H1 (cell line): ENCODE data around the gene OOSP2. TPM values are rescaled to one million over a fixed set of nuclear protein-coding genes. Genes with fewer than 3 reads are reported as not detected.

ENCODE experiments used
- CTCF ChIA-PET: fragments of 300-600 bp; sonication (Branson Sonifier 250); formaldehyde crosslinking; loops from one replicate; lab custom pipeline; 2021; ENCODE audit not compliant: partially characterized antibody; lab: Charles Lee
- POLR2A ChIA-PET: fragments of 300-600 bp; sonication (Branson Sonifier 250); formaldehyde crosslinking; loops from one replicate; lab custom pipeline; 2021; ENCODE audit warnings: inconsistent platforms; ENCODE audit not compliant: partially characterized antibody; lab: Charles Lee
- DNase-seq, 2 experiments: peaks; one replicate each; pipeline versions ENCODE4 v3.0.0 to v3.0.0-alpha.2; 2010 to 2022; ENCODE audit warnings: low spot score in 2 of 2, low read depth in 1 of 2, mixed read lengths in 1 of 2
- FAIRE-seq: peaks from 2 replicates; lab custom pipeline; 2011; peaks lifted over from hg19 to GRCh38; lab: Jason Lieb, UNC
- H2AFZ ChIP-seq: 2 replicates; pipeline ENCODE4 v1.8.1; 2012; ENCODE audit warnings: low read length, inconsistent platforms
- H2AK5ac ChIP-seq: 2 replicates; pipeline ENCODE4 v1.6.1; 2013; ENCODE audit warnings: low read depth, low read length
- H2BK120ac ChIP-seq: replicated peaks from 2 replicates; pipeline ENCODE3; 2013; ENCODE audit warnings: low read depth, low read length, inconsistent platforms
- H2BK12ac ChIP-seq: 2 replicates; pipeline ENCODE4 v1.6.1; 2013; ENCODE audit warnings: low read depth, low read length
- H2BK15ac ChIP-seq: 2 replicates; pipeline ENCODE4 v1.6.1; 2013; ENCODE audit warnings: low read length
- H2BK20ac ChIP-seq: 2 replicates; pipeline ENCODE4 v1.6.1; 2013; ENCODE audit warnings: low read length
- H2BK5ac ChIP-seq: 2 replicates; pipeline ENCODE4 v1.6.1; 2013; ENCODE audit warnings: low read depth, low read length
- H3K14ac ChIP-seq: 2 replicates; pipeline ENCODE4 v1.6.1; 2013; ENCODE audit warnings: inconsistent platforms; ENCODE audit not compliant: insufficient read length
- H3K18ac ChIP-seq: 2 replicates; pipeline ENCODE4 v1.6.1; 2013; ENCODE audit warnings: low read length; ENCODE audit errors: extremely low read depth
- H3K23ac ChIP-seq: 2 replicates; pipeline ENCODE4 v1.6.1; 2013; ENCODE audit warnings: inconsistent platforms; ENCODE audit not compliant: insufficient read length
- H3K23me2 ChIP-seq: 2 replicates; pipeline ENCODE4 v1.6.1; 2013; ENCODE audit warnings: low read depth, low read length
- H3K27ac ChIP-seq: 2 replicates; pipeline ENCODE4 v1.6.1; 2011; ENCODE audit warnings: low read depth, low read length, inconsistent platforms
- H3K27me3 ChIP-seq, 4 experiments: replicated peaks in 1 of 4; 1 replicate in 1 of 4; 2 replicates in 3 of 4; pipeline versions ENCODE4 v1.6.1 to v1.8.1; 2011 to 2013; ENCODE audit warnings: low read length in 3 of 4, mild to moderate bottlenecking in 3 of 4, inconsistent platforms in 2 of 4, mixed read lengths in 2 of 4, moderate library complexity in 1 of 4; ENCODE audit not compliant: control insufficient read depth in 3 of 4, insufficient read depth in 3 of 4; ENCODE audit errors: extremely low read depth in 1 of 4
- H3K36me3 ChIP-seq, 4 experiments: 2 replicates each; pipeline versions ENCODE4 v1.6.1 to v1.8.1; 2011 to 2013; ENCODE audit warnings: mild to moderate bottlenecking in 4 of 4, low read length in 3 of 4, moderate library complexity in 2 of 4, control low read depth in 1 of 4, inconsistent platforms in 1 of 4; ENCODE audit not compliant: insufficient read depth in 4 of 4, control insufficient read depth in 2 of 4
- H3K4ac ChIP-seq: replicated peaks from 2 replicates; pipeline ENCODE3; 2013; ENCODE audit warnings: low read length, low read depth, mixed read lengths, inconsistent platforms; ENCODE audit not compliant: insufficient read length
- H3K4me1 ChIP-seq, 4 experiments: replicated peaks in 1 of 4; 1 replicate in 1 of 4; 2 replicates in 3 of 4; pipeline versions ENCODE4 v1.6.1 to v1.8.1; 2011 to 2013; ENCODE audit warnings: low read length in 3 of 4, inconsistent platforms in 2 of 4, mixed read lengths in 1 of 4; ENCODE audit not compliant: insufficient read depth in 4 of 4, control insufficient read depth in 3 of 4
- H3K4me2 ChIP-seq, 2 experiments: 2 replicates each; pipeline versions ENCODE4 v1.6.1 to v1.8.1; 2011 to 2013; ENCODE audit warnings: low read depth in 2 of 2, low read length in 2 of 2, control low read depth in 1 of 2, inconsistent platforms in 1 of 2, mild to moderate bottlenecking in 1 of 2; ENCODE audit not compliant: insufficient read depth in 1 of 2
- H3K4me3 ChIP-seq, 4 experiments: fragments of 200-600, 300-600 bp in 1 of 4; sonication (generic), shearing (Covaris generic), sonication (Bioruptor Twin) in 1 of 4; 2 replicates each; pipeline versions ENCODE4 v1.5.1 to v1.8.1; 2011 to 2016; ENCODE audit warnings: low read length in 4 of 4, low read depth in 3 of 4, control low read depth in 2 of 4, inconsistent platforms in 2 of 4, mild to moderate bottlenecking in 2 of 4, mixed read lengths in 1 of 4, moderate library complexity in 1 of 4; ENCODE audit not compliant: insufficient read depth in 2 of 4; ENCODE audit errors: extremely low read depth in 1 of 4
- H3K56ac ChIP-seq: replicated peaks from 2 replicates; pipeline ENCODE3; 2013; ENCODE audit warnings: low read depth, mild to moderate bottlenecking, mixed read lengths, low read length, inconsistent platforms; ENCODE audit not compliant: insufficient read length
- H3K79me1 ChIP-seq: 2 replicates; pipeline ENCODE4 v1.6.1; 2013; ENCODE audit warnings: low read depth, low read length, control low read depth
- H3K79me2 ChIP-seq, 2 experiments: 2 replicates each; pipeline versions ENCODE4 v1.6.1 to v1.8.1; 2012 to 2013; ENCODE audit warnings: low read length in 2 of 2, mild to moderate bottlenecking in 2 of 2, inconsistent platforms in 1 of 2; ENCODE audit not compliant: insufficient read depth in 2 of 2, control insufficient read depth in 1 of 2
- H3K9ac ChIP-seq, 4 experiments: replicated peaks in 1 of 4; 1 replicate in 1 of 4; 2 replicates in 3 of 4; pipeline versions ENCODE4 v1.6.1 to v1.8.1; 2011 to 2013; ENCODE audit warnings: low read depth in 3 of 4, low read length in 3 of 4, control low read depth in 2 of 4, mild to moderate bottlenecking in 2 of 4, moderate library complexity in 2 of 4, inconsistent platforms in 1 of 4; ENCODE audit errors: extremely low read depth in 1 of 4
- H3K9me3 ChIP-seq, 2 experiments: 2 replicates each; pipeline versions ENCODE4 v1.6.1 to v1.8.1; 2012 to 2013; ENCODE audit warnings: mild to moderate bottlenecking in 2 of 2, moderate library complexity in 2 of 2, control low read depth in 1 of 2, inconsistent platforms in 1 of 2, low read depth in 1 of 2, low read length in 1 of 2, mixed read lengths in 1 of 2; ENCODE audit not compliant: insufficient read depth in 2 of 2
- H4K20me1 ChIP-seq, 2 experiments: replicated peaks in 1 of 2; 2 replicates each; pipeline versions ENCODE3 to v1.8.1; 2011 to 2013; ENCODE audit warnings: inconsistent platforms in 2 of 2, low read length in 2 of 2, mild to moderate bottlenecking in 1 of 2; ENCODE audit not compliant: insufficient read depth in 2 of 2, control insufficient read depth in 1 of 2
- H4K5ac ChIP-seq: 2 replicates; pipeline ENCODE4 v1.6.1; 2013; ENCODE audit warnings: low read length, low read depth, mixed read lengths, inconsistent platforms; ENCODE audit not compliant: insufficient read length
- H4K8ac ChIP-seq: 2 replicates; pipeline ENCODE4 v1.8.0; 2013; ENCODE audit warnings: mild to moderate bottlenecking, moderate library complexity, low read length, inconsistent platforms; ENCODE audit not compliant: insufficient read depth; ENCODE audit errors: extremely low read depth
- H4K91ac ChIP-seq: replicated peaks from 2 replicates; pipeline ENCODE3; 2013; ENCODE audit warnings: low read length, mixed read lengths, inconsistent platforms; ENCODE audit not compliant: insufficient read length
- BCL11A ChIP-seq, 2 experiments: IDR thresholded peaks; one replicate each; pipeline ENCODE4 v1.6.1; 2011; ENCODE audit warnings: low read depth in 2 of 2, low read length in 2 of 2, mild to moderate bottlenecking in 2 of 2
- NRF1 ChIP-seq: IDR thresholded peaks from 2 replicates; pipeline ENCODE4 v1.6.1; 2011; ENCODE audit warnings: mild to moderate bottlenecking, low read depth, low read length, improper control_type of control experiment
- SRF ChIP-seq: IDR thresholded peaks from 2 replicates; pipeline ENCODE4 v1.6.1; 2011; ENCODE audit warnings: mild to moderate bottlenecking, low read depth, low read length, moderate library complexity
- WGBS, 2 experiments: shearing (Covaris generic) in 1 of 2; methylation state at CpG; one replicate each; pipeline versions ENCODE4 v1.1.6 to v1.1.7; 2013 to 2015; ENCODE audit warnings: low lambda C conversion rate in 2 of 2, mixed read lengths in 2 of 2, inconsistent platforms in 1 of 2, low coverage in 1 of 2, missing lambda C conversion rate in 1 of 2; ENCODE audit not compliant: insufficient replicate concordance in 2 of 2, insufficient coverage in 1 of 2, insufficient read length in 1 of 2; ENCODE audit errors: extremely low coverage in 1 of 2, missing lambda C conversion rate in 1 of 2; 5-methylcytosine and 5-hydroxymethylcytosine counted together
- polyA plus RNA-seq, 7 experiments: library from polyadenylated mRNA; depleted of rRNA in 3 of 7; stranded (reverse) in 5 of 7; unstranded in 2 of 7; fragments of >200 nt in 5 of 7; fragments of 200-250 nt in 2 of 7; gene quantifications; 1 replicate in 5 of 7; 2 replicates in 1 of 7; 4 replicates in 1 of 7; pipeline versions ENCODE4 v1.2.1 to v1.2.3, GENCODE V29; 2011 to 2013; ENCODE audit warnings: missing spikeins in 2 of 7, mixed read lengths in 2 of 7
- total RNA-seq: library from RNA; stranded (reverse); fragmentation: NEBNext Ultra II Directional; extraction: Animal tissue kit (Norgen Biotek cat#: 25700); gene quantifications from 2 replicates; pipeline ENCODE4 v1.2.1, GENCODE V29; 2021

OOSP2 gene
- total and polyA plus RNA-seq, 2 of the 8 experiments (the other 6 are each of a cell fraction or from before 2014, with no cell fraction given) = not detected

- CTCF ChIA-PET = no interaction called here
- H3K9ac ChIP-seq = no peak overlapping the region
- no peak overlapping the region for H2BK20ac ChIP-seq
- no peak overlapping the region for H3K4me2 ChIP-seq
- no peak overlapping the region for H3K23ac ChIP-seq
- no peak overlapping the region for H3K27ac ChIP-seq
- no peaks in the 10 kb centered on the region for H3K27me3 ChIP-seq
- H4K5ac ChIP-seq = no peak overlapping the region
- H2AK5ac ChIP-seq = no peak overlapping the region
- no peak overlapping the region for H3K56ac ChIP-seq
- no peaks in the 10 kb centered on the region for H3K79me2 ChIP-seq
- H3K4ac ChIP-seq = no peak overlapping the region
- no peaks in the 10 kb centered on the region for H3K23me2 ChIP-seq
- H3K4me1 ChIP-seq = no peaks in the 10 kb centered on the region
- WGBS, 2 experiments = 90% methylated on average over 3 of the region's 3 CpGs; no CpG with 5 or more reads in 1 of the 2 experiments
- H4K91ac ChIP-seq = no peak overlapping the region
- H4K8ac ChIP-seq = no peak overlapping the region
- H4K20me1 ChIP-seq = no peaks in the 10 kb centered on the region
- no peak overlapping the region for H2BK120ac ChIP-seq
- TF ChIP-seq BCL11A (IDR thresholded peaks at IDR 0.05; ENCODE audit: low read depth in 2 of 2, low read length in 2 of 2) = no peak
- no peak for TF ChIP-seq SRF
- TF ChIP-seq NRF1 = no peak
- no peaks in the 10 kb centered on the region for H3K79me1 ChIP-seq
- H3K36me3 ChIP-seq = no peaks in the 10 kb centered on the region
- peaks cover 0 to 3% of the 10 kb centered on the region in 2 experiments; a peak in 1 of 4 replicates for H3K9me3 ChIP-seq
- no peak for DNase-seq
- no peak overlapping the region for H2AFZ ChIP-seq
- no peak overlapping the region for H2BK12ac ChIP-seq
- FAIRE-seq = no peak
- H3K14ac ChIP-seq = no peak overlapping the region
- H3K4me3 ChIP-seq = no peak overlapping the region
- POLR2A ChIA-PET = no interaction called here
- no peak overlapping the region for H2BK5ac ChIP-seq
- no peak overlapping the region for H3K18ac ChIP-seq
- no peak overlapping the region for H2BK15ac ChIP-seq
These were observed 40.3 kb downstream of the OOSP2 start for GRCh38 chr11:60080535-60080934.
